HG03135 (cell line): ENCODE results near the gene OR1B1.
"Not testable (repeated sequence)": the region's sequence is repeated elsewhere in the genome, so short reads cannot be mapped to it uniquely, and the experiment has no call there.

Experiments
- ATAC-seq: cut with Tn5 transposase; IDR thresholded peaks from one replicate; pipeline ENCODE4 v1.9.1; 2021; ENCODE audit warnings: mild to moderate bottlenecking, moderate library complexity; ENCODE audit not compliant: unreplicated experiment

OR1B1 gene

DNA sequence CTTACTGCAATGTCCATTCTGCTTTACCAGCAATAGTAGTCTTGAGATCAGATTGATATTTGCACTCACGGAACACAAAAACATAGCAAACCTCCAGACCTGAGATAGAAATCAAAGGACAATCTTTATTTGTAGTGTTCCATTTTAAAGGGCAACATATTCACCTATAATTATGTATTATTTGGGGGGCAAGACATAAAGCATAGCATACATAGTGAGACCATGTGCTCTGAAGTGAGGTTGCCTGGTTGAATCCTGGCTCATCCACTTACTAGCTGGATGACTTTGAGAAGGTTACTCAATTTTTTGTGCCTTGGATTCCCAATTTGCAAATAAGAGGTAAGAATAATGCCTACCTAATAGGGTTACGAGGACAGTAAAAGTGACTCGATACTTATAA, at the start of gene OR1B1:
Gene OR1B1 (minus strand): TSS at position 101 of the 400 bp plus-strand sequence.
- ATAC-seq: no peak

DNA sequence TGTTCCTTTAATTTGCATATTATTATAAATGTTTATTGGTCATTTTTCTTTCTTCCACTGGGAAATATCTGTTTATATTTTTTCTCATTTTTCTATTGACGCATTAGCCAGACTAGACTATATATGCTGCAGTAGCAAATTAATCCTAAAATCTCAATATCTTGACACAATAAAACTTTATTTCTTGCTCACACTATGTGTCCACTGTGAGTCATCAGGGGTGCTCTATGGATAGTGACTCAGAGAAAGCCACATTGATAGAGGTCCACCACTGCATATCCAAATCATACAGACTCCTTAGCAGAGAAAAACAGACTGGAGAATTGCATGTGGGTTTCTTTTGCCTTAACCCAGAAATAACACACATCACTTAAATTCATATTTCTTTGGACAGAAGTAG, 38.3 kb upstream of the OR1B1 start:
- ATAC-seq: no peak

DNA sequence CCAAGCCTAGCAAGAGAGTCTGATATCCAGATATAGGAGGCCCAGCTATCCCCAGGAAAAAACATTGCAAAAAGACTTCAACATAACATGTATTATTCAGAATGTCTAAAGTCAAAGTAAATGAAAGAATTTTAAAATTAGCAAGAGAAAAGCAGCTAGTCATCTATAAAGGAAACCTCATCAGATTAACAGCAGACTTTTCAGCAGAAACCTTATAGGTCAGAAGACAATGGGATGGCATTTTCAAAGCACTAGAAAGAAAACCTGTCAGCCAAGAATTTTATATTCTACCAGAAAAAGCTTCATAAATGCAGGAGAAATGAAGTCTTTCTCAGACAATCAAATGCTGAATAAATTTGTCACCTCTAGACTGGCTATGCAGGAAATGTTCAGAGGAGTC, 27.4 kb upstream of the OR1B1 start:
- ATAC-seq: no peak

DNA sequence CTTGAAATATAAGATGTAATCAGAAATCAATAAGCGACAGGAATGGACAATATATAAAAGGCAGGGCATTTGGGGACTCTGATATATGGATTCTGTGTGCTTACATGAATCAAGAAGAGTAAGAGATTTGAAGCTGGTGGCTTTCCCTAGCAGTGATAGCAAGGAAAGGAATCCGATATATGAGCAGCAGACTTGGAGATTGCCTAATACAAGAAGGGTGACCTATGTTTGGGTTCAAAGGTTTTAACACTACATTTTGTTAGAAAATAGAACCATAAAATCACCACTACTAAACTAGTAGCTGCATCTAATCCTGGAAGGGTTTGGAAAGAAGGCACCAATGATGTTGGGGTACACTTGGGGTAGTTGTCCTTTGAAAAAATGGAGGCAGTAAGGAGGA, 15.1 kb upstream of the OR1B1 start:
- ATAC-seq: no peak

DNA sequence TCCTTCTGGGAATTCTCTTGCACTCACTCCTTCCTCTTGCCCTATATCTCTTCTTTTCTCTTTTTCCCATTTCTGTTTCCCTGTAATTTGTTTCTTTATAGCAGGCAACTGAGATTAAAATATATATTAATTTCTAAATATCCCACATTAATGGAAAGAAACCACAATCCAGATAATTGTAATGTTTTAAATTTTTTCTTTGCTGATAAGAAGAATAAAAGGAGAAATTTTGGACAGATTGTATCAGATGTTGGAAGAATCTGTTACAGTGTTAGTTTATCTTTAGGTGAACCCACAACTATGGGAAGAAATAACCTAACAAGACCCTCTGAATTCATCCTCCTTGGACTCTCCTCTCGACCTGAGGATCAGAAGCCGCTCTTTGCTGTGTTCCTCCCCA, 4.0 kb upstream of the OR1B1 start, which contains the start of gene OR1L1:
Gene OR1L1 (plus strand): TSS at position 301 of the 400 bp plus-strand sequence. CDS start 0 bp downstream, at position 301.
- no peak for ATAC-seq

DNA sequence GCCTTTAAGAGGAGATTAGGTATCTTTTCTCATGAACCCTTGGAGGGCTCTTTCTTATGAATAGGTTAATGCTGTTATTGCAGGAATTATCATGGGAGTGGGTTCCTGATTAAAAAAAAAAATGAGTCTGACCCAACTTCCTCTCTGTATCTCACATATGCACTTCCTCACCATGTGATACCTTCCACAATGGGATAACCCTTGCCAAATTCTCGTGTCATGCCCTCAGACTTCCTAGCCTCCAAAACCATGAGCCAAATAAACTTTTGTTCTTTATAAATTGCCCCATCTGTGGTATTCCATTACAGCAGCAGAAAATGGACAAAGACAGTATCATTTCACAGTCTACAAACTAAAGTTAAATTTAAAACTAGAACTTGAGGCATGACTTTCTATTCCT, 1.0 kb downstream of the OR1B1 start:
- no peak for ATAC-seq

DNA sequence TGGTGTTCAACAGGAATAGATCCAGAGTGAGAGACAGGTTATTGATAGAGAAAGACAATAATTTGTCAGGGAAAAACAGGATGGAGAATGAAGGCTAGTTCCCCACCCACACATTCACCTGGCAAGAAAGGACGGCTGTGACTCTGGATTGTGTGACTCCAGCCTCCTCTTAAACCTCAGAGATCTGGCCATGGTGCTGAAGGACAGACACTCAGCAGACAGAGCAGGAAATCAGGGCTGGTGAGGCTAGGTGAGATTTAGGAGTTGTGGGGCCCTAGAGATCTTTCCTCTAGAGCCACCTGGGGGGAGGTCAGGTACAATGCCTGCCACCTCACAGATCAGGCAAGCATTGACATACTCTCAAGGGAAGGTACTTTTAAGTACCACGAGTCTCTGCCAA, 15.2 kb downstream of the OR1B1 start:
- no peak for ATAC-seq

DNA sequence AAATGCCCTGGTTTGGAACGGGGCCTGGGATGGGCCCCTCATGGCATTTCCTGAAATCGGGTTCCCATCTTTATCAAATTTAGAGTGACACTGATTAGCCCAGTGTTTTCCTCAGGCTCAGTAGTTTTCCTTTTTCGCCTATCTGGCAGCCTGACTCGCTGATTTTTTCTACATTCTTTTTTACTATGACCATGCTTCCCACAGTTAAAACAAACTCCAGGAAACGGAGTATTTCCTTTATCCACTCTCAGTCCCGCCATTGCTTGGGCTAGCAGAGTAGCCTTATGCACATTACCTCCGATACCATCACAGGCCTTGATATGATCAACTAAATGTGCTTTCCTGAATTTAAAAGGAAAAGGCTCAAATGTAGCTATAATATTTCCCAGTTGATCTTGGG, 37.4 kb downstream of the OR1B1 start:
- no peak for ATAC-seq

DNA sequence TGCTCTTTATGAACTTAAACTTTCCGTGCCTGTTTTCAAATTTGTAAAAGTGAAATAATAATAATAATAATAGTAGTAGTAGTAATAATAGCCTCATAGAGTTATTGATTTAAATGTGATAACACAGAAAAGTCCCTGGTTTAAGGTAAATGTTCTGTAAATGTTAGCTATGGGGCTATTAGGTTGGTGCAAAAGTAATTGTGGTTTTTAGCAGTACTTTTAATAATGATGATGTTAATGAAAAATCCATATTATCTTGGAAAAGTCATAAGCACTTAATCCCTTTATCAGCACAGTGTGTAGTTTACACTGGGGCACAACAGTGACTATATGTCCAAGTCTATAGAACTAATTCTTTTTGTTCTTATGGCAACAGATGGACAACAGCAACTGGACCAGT, 43.1 kb downstream of the OR1B1 start, which contains the start of gene OR1Q1:
Gene OR1Q1 (plus strand): TSS at position 377 of the 400 bp plus-strand sequence. CDS start 0 bp downstream, at position 377.
- ATAC-seq: no peak

DNA sequence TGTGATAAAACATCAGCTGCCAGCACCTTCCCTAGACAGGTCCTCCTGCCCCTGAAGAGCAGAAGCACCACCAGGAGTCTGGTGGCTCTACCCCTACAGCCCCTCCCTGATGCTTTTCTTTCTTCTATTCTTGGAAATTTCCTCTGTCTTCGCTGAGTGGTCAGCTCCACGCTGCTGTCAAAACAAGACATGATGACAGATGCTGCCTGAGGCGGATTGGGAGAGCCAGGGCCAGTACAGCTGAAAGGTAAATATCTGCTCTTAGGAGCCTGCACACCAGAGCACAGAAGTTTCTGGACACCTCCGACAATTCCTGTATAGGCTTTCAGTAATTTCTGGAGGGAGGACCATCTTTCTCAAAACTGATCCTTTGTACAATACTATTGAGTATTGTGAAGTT, 47.6 kb downstream of the OR1B1 start:
- ATAC-seq: no peak

DNA sequence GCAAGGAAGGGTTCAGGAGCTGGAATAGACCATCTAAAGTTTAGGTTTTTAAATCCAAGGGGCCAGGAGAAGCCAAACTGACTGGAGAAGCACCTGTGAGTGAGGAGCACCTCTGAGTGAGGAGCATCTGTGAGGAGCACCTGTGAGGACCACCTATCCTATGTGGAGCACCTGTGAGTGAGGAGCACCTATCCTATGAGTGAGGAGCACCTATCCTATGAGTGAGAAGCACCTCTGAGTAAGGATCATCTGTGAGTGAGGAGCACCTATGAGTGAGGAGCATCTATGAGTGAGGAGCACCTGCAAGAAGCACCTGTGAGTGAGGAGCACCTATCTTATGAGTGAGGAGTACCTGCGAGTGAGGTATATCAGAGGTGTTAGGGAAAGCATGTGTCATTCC, 50.8 kb downstream of the OR1B1 start:
- ATAC-seq: no peak

DNA sequence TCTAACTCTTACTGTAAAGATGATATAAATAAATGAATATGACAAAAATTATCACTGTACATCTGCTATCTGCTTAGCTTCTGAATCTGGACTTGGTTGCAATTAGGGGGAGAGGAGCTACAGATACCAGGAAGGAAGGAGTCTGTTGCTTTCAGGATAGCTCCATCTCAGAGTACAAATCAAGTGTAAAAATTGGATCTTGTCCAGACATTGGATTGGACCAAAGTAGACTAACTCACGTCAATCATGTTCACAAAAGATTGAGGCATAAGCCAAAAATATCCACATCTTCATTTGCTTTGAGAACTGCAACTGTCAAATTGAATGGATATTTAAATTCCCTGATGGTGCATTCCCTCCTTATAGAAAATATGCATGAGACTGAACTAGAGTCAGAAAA, 51.7 kb downstream of the OR1B1 start:
- ATAC-seq: no peak

DNA sequence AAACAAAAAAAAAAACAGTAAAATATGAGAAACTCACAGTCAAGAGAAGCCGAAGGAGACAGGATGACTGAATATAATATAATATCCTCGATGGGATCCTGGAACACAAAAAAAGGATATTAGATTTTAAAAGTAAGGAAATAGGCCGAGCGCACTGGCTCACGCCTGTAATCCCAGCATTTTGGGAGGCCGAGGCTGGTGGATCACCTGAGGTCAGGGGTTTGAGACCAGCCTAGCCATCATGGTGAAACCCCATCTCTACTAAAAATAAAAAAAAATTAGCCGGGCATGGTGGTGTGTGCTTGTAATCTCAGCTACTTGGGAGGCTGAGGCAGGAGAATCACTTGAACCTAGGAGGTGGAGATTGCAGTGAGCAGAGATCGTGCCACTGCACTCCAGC, 74.1 kb downstream of the OR1B1 start, which contains the start of gene OR1L8:
Gene OR1L8 (minus strand): TSS at position 101 of the 400 bp plus-strand sequence. CDS start 14,907 bp downstream, outside the sequence.
- ATAC-seq: not testable (repeated sequence)

DNA sequence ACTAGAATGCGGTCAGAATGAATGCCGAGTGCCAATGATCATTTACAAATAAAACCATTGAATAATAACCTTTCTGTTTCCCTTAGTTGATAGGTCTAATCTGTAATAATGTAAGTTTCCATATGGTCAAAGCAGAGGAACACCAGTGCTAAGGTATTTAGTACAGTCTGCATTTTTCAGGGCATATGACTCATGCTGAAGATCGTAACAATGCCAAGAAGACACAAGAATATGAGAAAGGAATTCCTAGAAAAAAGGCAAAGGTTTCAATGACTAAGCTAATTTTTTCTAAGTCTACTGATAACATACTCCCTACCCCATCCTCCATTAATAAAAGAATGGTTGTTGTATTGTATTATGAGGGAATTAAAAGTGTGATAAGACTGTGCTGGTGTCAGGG, 77.1 kb downstream of the OR1B1 start:
- no peak for ATAC-seq

DNA sequence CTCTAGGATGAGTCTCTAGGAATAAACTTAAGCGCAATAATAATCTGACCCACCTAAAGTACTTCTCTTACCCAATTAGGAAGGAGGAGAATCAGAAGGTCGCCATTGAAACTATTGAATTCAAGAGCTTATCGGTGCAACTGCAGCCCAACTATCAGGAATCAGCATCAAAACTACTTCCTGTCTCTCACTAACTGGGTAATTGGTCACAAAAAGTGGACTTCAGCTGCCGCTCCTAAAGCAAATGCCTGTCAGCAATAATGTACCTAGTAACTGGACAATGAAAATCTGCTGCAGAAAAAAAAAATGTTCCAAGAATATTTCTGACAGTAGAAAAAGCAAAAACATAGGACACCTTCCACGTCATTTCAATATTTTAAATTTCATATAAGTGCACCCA, 77.6 kb downstream of the OR1B1 start:
- ATAC-seq: no peak
